K562 (cell line): ENCODE results near the gene KCNH2. TPM values are rescaled to one million over a fixed set of nuclear protein-coding genes. Genes with fewer than 3 reads are reported as not detected.

Experiments used
- CBX2 ChIP-seq: fragments of 200-600 bp; sonication (generic); IDR thresholded peaks from one replicate; pipeline ENCODE4 v1.6.1; 2012; ENCODE audit warnings: mild to moderate bottlenecking, low read length, inconsistent platforms; ENCODE audit not compliant: insufficient read depth, poor library complexity, severe bottlenecking
- FOSL1 ChIP-seq: fragments of 200-800 bp; sonication (Bioruptor generic); conservative IDR thresholded peaks from 2 replicates; pipeline ENCODE4 v1.6.1; 2016; ENCODE audit warnings: missing genetic modification characterization, missing compliant biosample characterization
- FOXK1 ChIP-seq: sonication (generic); formaldehyde crosslinking; IDR thresholded peaks from 2 replicates; pipeline ENCODE4 v1.8.0; 2022; ENCODE audit warnings: missing genetic modification reagents, mild to moderate bottlenecking, borderline replicate concordance
- NELFE ChIP-seq: IDR thresholded peaks from 2 replicates; pipeline ENCODE4 v1.6.1; 2011; ENCODE audit warnings: mild to moderate bottlenecking; ENCODE audit not compliant: insufficient read depth, insufficient read length
- RHOXF2B ChIP-seq: fragments of 250-450 bp; sonication (Bioruptor Pico); conservative IDR thresholded peaks from 2 replicates; pipeline ENCODE4 v1.5.1; 2021
- SREBF1 ChIP-seq: fragments of 150-350 bp; IDR thresholded peaks from 2 replicates; pipeline ENCODE4 v1.6.1; 2014; ENCODE audit warnings: antibody characterized with exemption, low read depth, low read length, borderline replicate concordance
- TCF3 ChIP-seq: sonication (generic); formaldehyde crosslinking; IDR thresholded peaks from 2 replicates; pipeline ENCODE4 v1.4.0; 2020; ENCODE audit warnings: mild to moderate bottlenecking, missing genetic modification reagents
- TCF7 ChIP-seq: sonication (generic); IDR thresholded peaks from 2 replicates; pipeline ENCODE4 v1.6.1; 2016; ENCODE audit warnings: antibody characterized with exemption, borderline replicate concordance
- THRAP3 ChIP-seq: fragments of 450-650 bp; IDR thresholded peaks from 2 replicates; pipeline ENCODE4 v1.6.1; 2016; ENCODE audit warnings: mild to moderate bottlenecking, inconsistent platforms, borderline replicate concordance
- U2AF2 ChIP-seq: fragments of 200-400 bp; formaldehyde crosslinking; optimal IDR thresholded peaks from 2 replicates; pipeline ENCODE3; 2017; ENCODE audit warnings: low read depth, mild to moderate bottlenecking, low read length
- ZKSCAN3 ChIP-seq: fragments of 250-450 bp; sonication (Bioruptor Pico); IDR thresholded peaks from 2 replicates; pipeline ENCODE4 v1.4.0; 2020
- polyA plus RNA-seq, 8 experiments: library from polyadenylated mRNA; depleted of rRNA in 4 of 8; stranded (reverse) in 5 of 8; unstranded in 3 of 8; fragments of >200 nt; fragmentation: Nextera tagmentation in 2 of 8; fragmentation: Illumina TruSeq in 1 of 8; extraction: Ambion mirVana in 2 of 8; extraction: Trizol in 1 of 8; gene quantifications; 2 replicates each; pipeline versions ENCODE4 v1.2.1 to v1.2.3, GENCODE V29; 2011 to 2014; ENCODE audit warnings: inconsistent platforms in 1 of 8, missing spikeins in 1 of 8
- total RNA-seq, 7 experiments: library from RNA; depleted of rRNA in 6 of 7; stranded (reverse); fragments of >200 nt in 6 of 7; fragmentation: Illumina TruSeq in 2 of 7; extraction: Trizol in 2 of 7; gene quantifications; 2 replicates each; pipeline versions ENCODE4 v1.2.1 to v1.2.3, GENCODE V29; 2011 to 2021; ENCODE audit warnings: low replicate concordance in 1 of 7
- TF ChIP-seq, protein P1 (sequence below): fragments of 250-450 bp; sonication (Bioruptor Pico); IDR thresholded peaks from 2 replicates; pipeline ENCODE4 v1.8.0; 2022; ENCODE audit warnings: moderate library complexity, mild to moderate bottlenecking, inconsistent platforms
- TF ChIP-seq, protein P2 (sequence below): fragments of 450-650 bp; IDR thresholded peaks from 2 replicates; pipeline ENCODE4 v1.7.1; 2018; ENCODE audit warnings: mild to moderate bottlenecking, low read depth; ENCODE audit not compliant: partially characterized antibody
- TF ChIP-seq, protein P3 (sequence below): sonication (generic); formaldehyde crosslinking; IDR thresholded peaks from 2 replicates; pipeline ENCODE4 v1.8.0; 2023; ENCODE audit warnings: missing genetic modification reagents, mild to moderate bottlenecking, borderline replicate concordance
- TF ChIP-seq, protein P4 (sequence below): fragments of 250-450 bp; sonication (Bioruptor Pico); IDR thresholded peaks from 2 replicates; pipeline ENCODE4 v1.5.0; 2021; ENCODE audit warnings: mild to moderate bottlenecking, moderate library complexity

The KCNH2 gene
- total and polyA plus RNA-seq, 9 of the 15 experiments (the other 6 are each of a cell fraction or from before 2014, with no cell fraction given) = 18.1 to 368 (median 218) TPM

DNA sequence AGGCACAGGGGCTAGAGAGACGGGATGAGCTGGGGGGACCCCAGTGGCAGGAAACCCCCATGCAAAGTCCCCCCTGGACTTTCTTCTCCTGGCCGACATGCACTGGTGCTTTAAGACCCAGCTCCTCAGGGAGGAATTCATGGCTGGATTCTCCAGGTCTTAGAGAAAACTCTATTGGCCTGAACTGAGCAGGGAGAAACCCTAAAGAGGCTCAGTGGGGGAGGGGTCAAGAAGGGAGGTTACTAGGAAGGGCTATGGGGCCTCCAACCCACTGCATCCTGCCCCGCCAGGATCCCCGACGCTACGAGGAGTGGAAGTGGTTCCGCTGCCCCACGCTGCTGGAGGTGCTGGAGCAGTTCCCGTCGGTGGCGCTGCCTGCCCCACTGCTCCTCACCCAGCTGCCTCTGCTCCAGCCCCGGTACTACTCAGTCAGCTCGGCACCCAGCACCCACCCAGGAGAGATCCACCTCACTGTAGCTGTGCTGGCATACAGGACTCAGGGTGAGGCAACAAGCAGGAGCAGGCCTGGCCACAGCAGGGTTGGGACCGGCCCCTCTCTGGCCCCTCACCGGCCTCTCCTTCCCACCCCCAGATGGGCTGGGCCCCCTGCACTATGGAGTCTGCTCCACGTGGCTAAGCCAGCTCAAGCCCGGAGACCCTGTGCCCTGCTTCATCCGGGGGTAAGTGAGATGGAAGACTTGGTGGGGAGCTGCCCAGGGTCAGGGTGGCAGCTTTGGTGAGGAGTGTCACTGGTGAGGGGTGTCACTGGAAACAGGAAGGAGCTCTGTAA is 32.4 kb upstream of the KCNH2 start (continued):
- 0 out of 2 replicates have a peak, but pooled peaks have one; percentile 6 for TF ChIP-seq TCF3
- TF ChIP-seq SREBF1 = no peak
- TF ChIP-seq, protein P1, sequence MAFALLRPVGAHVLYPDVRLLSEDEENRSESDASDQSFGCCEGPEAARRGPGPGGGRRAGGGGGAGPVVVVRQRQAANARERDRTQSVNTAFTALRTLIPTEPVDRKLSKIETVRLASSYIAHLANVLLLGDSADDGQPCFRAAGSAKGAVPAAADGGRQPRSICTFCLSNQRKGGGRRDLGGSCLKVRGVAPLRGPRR (CRISPR knock-in tag) = no peak
- TF ChIP-seq ZKSCAN3 (CRISPR knock-in tag) = no peak
- no peak for TF ChIP-seq NELFE
- TF ChIP-seq RHOXF2B (CRISPR knock-in tag) = no peak
- TF ChIP-seq FOXK1 (CRISPR knock-in tag) = no peak
- TF ChIP-seq U2AF2 = no peak
- TF ChIP-seq CBX2 = no peak
- TF ChIP-seq, protein P2, sequence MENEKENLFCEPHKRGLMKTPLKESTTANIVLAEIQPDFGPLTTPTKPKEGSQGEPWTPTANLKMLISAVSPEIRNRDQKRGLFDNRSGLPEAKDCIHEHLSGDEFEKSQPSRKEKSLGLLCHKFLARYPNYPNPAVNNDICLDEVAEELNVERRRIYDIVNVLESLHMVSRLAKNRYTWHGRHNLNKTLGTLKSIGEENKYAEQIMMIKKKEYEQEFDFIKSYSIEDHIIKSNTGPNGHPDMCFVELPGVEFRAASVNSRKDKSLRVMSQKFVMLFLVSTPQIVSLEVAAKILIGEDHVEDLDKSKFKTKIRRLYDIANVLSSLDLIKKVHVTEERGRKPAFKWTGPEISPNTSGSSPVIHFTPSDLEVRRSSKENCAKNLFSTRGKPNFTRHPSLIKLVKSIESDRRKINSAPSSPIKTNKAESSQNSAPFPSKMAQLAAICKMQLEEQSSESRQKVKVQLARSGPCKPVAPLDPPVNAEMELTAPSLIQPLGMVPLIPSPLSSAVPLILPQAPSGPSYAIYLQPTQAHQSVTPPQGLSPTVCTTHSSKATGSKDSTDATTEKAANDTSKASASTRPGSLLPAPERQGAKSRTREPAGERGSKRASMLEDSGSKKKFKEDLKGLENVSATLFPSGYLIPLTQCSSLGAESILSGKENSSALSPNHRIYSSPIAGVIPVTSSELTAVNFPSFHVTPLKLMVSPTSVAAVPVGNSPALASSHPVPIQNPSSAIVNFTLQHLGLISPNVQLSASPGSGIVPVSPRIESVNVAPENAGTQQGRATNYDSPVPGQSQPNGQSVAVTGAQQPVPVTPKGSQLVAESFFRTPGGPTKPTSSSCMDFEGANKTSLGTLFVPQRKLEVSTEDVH = no peak
- TF ChIP-seq, protein P3, sequence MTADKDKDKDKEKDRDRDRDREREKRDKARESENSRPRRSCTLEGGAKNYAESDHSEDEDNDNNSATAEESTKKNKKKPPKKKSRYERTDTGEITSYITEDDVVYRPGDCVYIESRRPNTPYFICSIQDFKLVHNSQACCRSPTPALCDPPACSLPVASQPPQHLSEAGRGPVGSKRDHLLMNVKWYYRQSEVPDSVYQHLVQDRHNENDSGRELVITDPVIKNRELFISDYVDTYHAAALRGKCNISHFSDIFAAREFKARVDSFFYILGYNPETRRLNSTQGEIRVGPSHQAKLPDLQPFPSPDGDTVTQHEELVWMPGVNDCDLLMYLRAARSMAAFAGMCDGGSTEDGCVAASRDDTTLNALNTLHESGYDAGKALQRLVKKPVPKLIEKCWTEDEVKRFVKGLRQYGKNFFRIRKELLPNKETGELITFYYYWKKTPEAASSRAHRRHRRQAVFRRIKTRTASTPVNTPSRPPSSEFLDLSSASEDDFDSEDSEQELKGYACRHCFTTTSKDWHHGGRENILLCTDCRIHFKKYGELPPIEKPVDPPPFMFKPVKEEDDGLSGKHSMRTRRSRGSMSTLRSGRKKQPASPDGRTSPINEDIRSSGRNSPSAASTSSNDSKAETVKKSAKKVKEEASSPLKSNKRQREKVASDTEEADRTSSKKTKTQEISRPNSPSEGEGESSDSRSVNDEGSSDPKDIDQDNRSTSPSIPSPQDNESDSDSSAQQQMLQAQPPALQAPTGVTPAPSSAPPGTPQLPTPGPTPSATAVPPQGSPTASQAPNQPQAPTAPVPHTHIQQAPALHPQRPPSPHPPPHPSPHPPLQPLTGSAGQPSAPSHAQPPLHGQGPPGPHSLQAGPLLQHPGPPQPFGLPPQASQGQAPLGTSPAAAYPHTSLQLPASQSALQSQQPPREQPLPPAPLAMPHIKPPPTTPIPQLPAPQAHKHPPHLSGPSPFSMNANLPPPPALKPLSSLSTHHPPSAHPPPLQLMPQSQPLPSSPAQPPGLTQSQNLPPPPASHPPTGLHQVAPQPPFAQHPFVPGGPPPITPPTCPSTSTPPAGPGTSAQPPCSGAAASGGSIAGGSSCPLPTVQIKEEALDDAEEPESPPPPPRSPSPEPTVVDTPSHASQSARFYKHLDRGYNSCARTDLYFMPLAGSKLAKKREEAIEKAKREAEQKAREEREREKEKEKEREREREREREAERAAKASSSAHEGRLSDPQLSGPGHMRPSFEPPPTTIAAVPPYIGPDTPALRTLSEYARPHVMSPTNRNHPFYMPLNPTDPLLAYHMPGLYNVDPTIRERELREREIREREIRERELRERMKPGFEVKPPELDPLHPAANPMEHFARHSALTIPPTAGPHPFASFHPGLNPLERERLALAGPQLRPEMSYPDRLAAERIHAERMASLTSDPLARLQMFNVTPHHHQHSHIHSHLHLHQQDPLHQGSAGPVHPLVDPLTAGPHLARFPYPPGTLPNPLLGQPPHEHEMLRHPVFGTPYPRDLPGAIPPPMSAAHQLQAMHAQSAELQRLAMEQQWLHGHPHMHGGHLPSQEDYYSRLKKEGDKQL (CRISPR knock-in tag) = no peak; the same call in 1 of the 2 replicates
- TF ChIP-seq, protein P4, sequence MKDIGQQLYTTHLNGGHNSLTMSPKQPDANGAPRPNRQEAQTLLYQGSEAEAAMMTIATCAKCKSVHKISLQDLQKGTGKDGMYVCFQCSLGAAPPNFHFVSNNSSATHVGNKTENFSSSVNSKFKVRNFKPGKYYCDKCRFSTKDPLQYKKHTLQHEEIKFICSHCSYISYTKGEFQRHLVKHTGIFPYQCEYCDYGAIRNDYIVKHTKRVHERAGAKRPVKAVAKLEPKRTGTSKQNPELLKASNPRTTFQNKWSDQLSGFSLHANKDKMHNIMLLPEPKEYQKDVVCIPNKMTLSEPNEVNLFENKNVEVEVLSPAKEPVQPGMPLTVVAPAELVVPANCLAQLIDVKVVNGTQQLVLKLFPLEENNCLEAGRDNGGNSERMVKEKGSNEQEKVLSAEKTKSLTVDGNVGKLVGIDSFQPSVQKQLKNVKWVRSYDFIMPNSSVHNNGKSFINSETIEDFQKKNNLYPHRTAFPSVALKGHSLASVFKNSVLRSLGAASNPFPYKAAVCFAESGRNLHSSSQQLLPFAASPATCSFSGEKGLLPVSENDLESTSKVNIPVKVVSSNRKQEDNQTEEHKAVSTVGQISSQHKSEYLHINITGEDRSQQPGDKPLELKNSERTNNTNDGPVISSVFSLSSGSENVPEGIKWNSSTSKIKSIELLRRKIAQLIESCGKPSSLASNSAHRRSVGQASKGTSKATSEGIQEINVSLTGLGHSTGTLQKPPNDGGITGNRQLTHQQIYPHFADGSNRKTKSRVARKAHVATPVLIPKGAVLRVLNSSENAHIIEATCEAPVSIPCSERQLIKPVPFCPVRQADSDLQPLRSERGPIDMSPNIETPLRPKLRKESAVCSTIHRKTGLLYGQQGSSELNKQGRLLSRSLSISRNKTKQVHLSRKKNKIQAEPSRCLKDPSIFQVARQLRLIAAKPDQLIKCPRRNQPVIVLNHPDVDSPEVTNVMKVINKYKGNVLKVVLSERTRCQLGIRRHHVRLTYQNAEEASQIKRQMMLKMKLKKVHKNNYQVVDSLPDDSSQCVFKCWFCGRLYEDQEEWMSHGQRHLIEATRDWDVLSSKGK = no peak
- no peak for TF ChIP-seq THRAP3
- TF ChIP-seq FOSL1 (tag) = no peak
- peak; percentile 71; the same call in 1 of the 2 replicates for TF ChIP-seq TCF7
